Hematopoietic multipotent progenitor cell treated with erythropoietin and hydrocortisone succinate and interleukin-3 and kit ligand, for 6 days (in vitro differentiated cells): ENCODE measurements around the gene SPIRE2.
"Not testable (repeated sequence)": the region's sequence is repeated elsewhere in the genome, so short reads cannot be mapped to it uniquely, and the experiment has no call there.

Experiments used
- DNase-seq: peaks from one replicate; pipeline ENCODE4 v3.0.0-alpha.2; 2015

The SPIRE2 gene

GRCh38 chr16:89815639-89816348 is 12.5 kb upstream of the SPIRE2 start:
- peak; percentile 48 for DNase-seq

GRCh38 chr16:89818851-89819403 is 9.3 kb upstream of the SPIRE2 start:
- not testable (repeated sequence) for DNase-seq

GRCh38 chr16:89819448-89819847 is 8.8 kb upstream of the SPIRE2 start:
- DNase-seq = not testable (repeated sequence)

GRCh38 chr16:89821438-89822187 is 6.7 kb upstream of the SPIRE2 start:
- no peak for DNase-seq

- no peak for DNase-seq
Observed at GRCh38 chr16:89822188-89823086, 5.8 kb upstream of the SPIRE2 start.

- no peak for DNase-seq
Observed at GRCh38 chr16:89823087-89823823, 5.0 kb upstream of the SPIRE2 start.

- DNase-seq = not testable (repeated sequence)
Observed at GRCh38 chr16:89823824-89824148, 4.5 kb upstream of the SPIRE2 start.

- no peak for DNase-seq
Observed at GRCh38 chr16:89826531-89827382, 1.5 kb upstream of the SPIRE2 start.

- peak; percentile 25 for DNase-seq
Observed at GRCh38 chr16:89827383-89828198, 684 bp upstream of the SPIRE2 start.

GRCh38 chr16:89828870-89829629 is 775 bp downstream of the SPIRE2 start:
- DNase-seq = no peak

GRCh38 chr16:89829630-89830437 is 1.6 kb downstream of the SPIRE2 start:
- no peak for DNase-seq

GRCh38 chr16:89831810-89832328 is 3.6 kb downstream of the SPIRE2 start:
- no peak for DNase-seq

GRCh38 chr16:89833664-89834363 is 5.5 kb downstream of the SPIRE2 start:
- DNase-seq = not testable (repeated sequence)

- not testable (repeated sequence) for DNase-seq
Observed at GRCh38 chr16:89834813-89835363, 6.6 kb downstream of the SPIRE2 start.

- DNase-seq = not testable (repeated sequence)
Observed at GRCh38 chr16:89836484-89836883, 8.2 kb downstream of the SPIRE2 start.

GRCh38 chr16:89837014-89837546 is 8.8 kb downstream of the SPIRE2 start:
- no peak for DNase-seq

GRCh38 chr16:89841275-89841674 is 13.0 kb downstream of the SPIRE2 start:
- DNase-seq = peak; percentile 31
